ENCODE measurements around the gene FZR1. TPM values are rescaled to one million over a fixed set of nuclear protein-coding genes. Genes with fewer than 3 reads are reported as not detected.

The FZR1 gene
- total RNA-seq, 1 experiment from 2014 or later: 59.1 TPM

DNA sequence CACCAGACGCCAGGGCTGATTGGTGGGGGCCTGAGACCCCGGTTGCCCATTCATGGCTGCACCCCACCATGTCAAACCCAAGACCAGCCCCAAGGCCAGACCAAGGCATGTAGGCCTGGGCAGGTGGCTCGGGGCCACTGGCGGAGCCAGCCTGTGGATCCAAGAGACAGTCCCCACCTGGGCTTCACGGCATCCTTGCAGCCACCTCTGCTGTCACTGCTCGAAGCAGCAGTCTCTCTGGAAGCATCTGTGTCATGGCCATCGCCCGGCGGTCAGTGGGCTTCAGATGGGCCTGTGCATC lies 29.1 kb downstream of the FZR1 start:
- no peaks in the 10 kb centered on the region for H3K27me3 Mint-ChIP-seq (ENCODE audit: insufficient read depth, unreplicated experiment)
- no peaks in the 10 kb centered on the region for H3K9me3 Mint-ChIP-seq (ENCODE audit: unreplicated experiment)
- no peak overlapping the region for H3K27ac Mint-ChIP-seq (ENCODE audit: unreplicated experiment)
- DNase-seq: no peak
- Histone ChIP-seq H3K4me1 (no peaks in the 10 kb centered on the region), H3K4me3 (ENCODE audit: low read depth, low read length) (no peak overlapping the region), H3K27me3 (replicated peaks; ENCODE audit: control insufficient read depth, insufficient read depth, low read length) (no peaks in the 10 kb centered on the region), H3K36me3 (ENCODE audit: control insufficient read depth, insufficient read depth, low read length) (no peaks in the 10 kb centered on the region), H3K9me3 (no peaks in the 10 kb centered on the region)
- CTCF ChIA-PET: interaction anchor here (1.6 kb wide), 1 partner anchor 10 kb away, joined by 5 read pairs; no protein-coding TSS in a partner anchor
- no peaks in the 10 kb centered on the region for H3K4me1 Mint-ChIP-seq (ENCODE audit: low read depth, unreplicated experiment)
- BruUV-seq (replicated peaks): no TSS peak
- POLR2A ChIA-PET: no interaction called here
- peaks cover 64% of the 10 kb centered on the region for H3K36me3 Mint-ChIP-seq (ENCODE audit: insufficient read depth, unreplicated experiment)
- TF ChIP-seq, protein P1, sequence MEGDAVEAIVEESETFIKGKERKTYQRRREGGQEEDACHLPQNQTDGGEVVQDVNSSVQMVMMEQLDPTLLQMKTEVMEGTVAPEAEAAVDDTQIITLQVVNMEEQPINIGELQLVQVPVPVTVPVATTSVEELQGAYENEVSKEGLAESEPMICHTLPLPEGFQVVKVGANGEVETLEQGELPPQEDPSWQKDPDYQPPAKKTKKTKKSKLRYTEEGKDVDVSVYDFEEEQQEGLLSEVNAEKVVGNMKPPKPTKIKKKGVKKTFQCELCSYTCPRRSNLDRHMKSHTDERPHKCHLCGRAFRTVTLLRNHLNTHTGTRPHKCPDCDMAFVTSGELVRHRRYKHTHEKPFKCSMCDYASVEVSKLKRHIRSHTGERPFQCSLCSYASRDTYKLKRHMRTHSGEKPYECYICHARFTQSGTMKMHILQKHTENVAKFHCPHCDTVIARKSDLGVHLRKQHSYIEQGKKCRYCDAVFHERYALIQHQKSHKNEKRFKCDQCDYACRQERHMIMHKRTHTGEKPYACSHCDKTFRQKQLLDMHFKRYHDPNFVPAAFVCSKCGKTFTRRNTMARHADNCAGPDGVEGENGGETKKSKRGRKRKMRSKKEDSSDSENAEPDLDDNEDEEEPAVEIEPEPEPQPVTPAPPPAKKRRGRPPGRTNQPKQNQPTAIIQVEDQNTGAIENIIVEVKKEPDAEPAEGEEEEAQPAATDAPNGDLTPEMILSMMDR (IDR thresholded peaks at IDR 0.05; ENCODE audit: insufficient read depth in 1 of 2, low read depth in 1 of 2, low read length in 1 of 2, severe bottlenecking in 1 of 2, unreplicated experiment in 1 of 2): no peak
- intact Hi-C loops (cut with micrococcal nuclease; ENCODE audit: unreplicated experiment): no loop called here
- no peak overlapping the region for H3K4me3 Mint-ChIP-seq (ENCODE audit: unreplicated experiment)

DNA sequence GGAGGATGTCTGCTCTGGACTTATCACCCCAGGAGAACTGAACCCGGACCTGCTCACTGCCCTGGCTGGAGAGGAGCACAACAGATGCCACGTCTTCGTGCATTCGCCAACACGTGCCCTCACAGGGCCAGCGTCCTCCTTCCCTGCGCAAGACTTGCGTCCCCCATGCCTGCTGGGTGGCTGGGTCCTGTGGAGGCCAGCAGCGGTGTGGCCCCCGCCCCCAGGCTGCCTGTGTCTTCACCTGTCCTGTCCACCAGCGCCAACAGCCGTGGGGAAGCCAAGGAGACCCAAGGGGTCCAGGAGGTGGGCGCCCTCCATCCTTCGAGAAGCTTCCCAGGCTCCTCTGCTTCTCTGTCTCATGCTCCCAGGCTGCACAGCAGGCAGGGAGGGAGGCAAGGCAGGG lies 29.5 kb downstream of the FZR1 start:
- Histone ChIP-seq H3K4me3 (ENCODE audit: low read depth, low read length) (no peak overlapping the region), H3K36me3 (ENCODE audit: control insufficient read depth, insufficient read depth, low read length) (no peaks in the 10 kb centered on the region), H3K27me3 (replicated peaks; ENCODE audit: control insufficient read depth, insufficient read depth, low read length) (no peaks in the 10 kb centered on the region), H3K9me3 (no peaks in the 10 kb centered on the region), H3K4me1 (no peaks in the 10 kb centered on the region)
- intact Hi-C loops (cut with micrococcal nuclease; ENCODE audit: unreplicated experiment): no loop called here
- CTCF ChIA-PET: interaction anchor here (1.6 kb wide), 1 partner anchor 10 kb away, joined by 5 read pairs; no protein-coding TSS in a partner anchor
- no peak overlapping the region for H3K27ac Mint-ChIP-seq (ENCODE audit: unreplicated experiment)
- POLR2A ChIA-PET: no interaction called here
- no peak overlapping the region for H3K4me3 Mint-ChIP-seq (ENCODE audit: unreplicated experiment)
- H3K4me1 Mint-ChIP-seq (ENCODE audit: low read depth, unreplicated experiment): no peaks in the 10 kb centered on the region
- H3K36me3 Mint-ChIP-seq (ENCODE audit: insufficient read depth, unreplicated experiment): peaks cover 64% of the 10 kb centered on the region
- TF ChIP-seq, protein P1 (IDR thresholded peaks at IDR 0.05; ENCODE audit: insufficient read depth in 1 of 2, low read depth in 1 of 2, low read length in 1 of 2, severe bottlenecking in 1 of 2, unreplicated experiment in 1 of 2): no peak
- H3K9me3 Mint-ChIP-seq (ENCODE audit: unreplicated experiment): no peaks in the 10 kb centered on the region
- H3K27me3 Mint-ChIP-seq (ENCODE audit: insufficient read depth, unreplicated experiment): no peaks in the 10 kb centered on the region
- no TSS peak for BruUV-seq (replicated peaks)
- DNase-seq: no peak

- Histone ChIP-seq H3K9me3 (no peaks in the 10 kb centered on the region), H3K4me1 (no peaks in the 10 kb centered on the region), H3K4me3 (ENCODE audit: low read depth, low read length) (no peak overlapping the region), H3K36me3 (ENCODE audit: control insufficient read depth, insufficient read depth, low read length) (no peaks in the 10 kb centered on the region), H3K27me3 (replicated peaks; ENCODE audit: control insufficient read depth, insufficient read depth, low read length) (no peaks in the 10 kb centered on the region)
- intact Hi-C loops (cut with micrococcal nuclease; ENCODE audit: unreplicated experiment): no loop called here
- CTCF ChIA-PET: interaction anchor here (1.6 kb wide), 1 partner anchor 9 kb away, joined by 5 read pairs; no protein-coding TSS in a partner anchor
- no TSS peak for BruUV-seq (replicated peaks)
- H3K4me1 Mint-ChIP-seq (ENCODE audit: low read depth, unreplicated experiment): no peaks in the 10 kb centered on the region
- no peak for DNase-seq
- H3K36me3 Mint-ChIP-seq (ENCODE audit: insufficient read depth, unreplicated experiment): peaks cover 64% of the 10 kb centered on the region
- TF ChIP-seq, protein P1 (IDR thresholded peaks at IDR 0.05; ENCODE audit: insufficient read depth in 1 of 2, low read depth in 1 of 2, low read length in 1 of 2, severe bottlenecking in 1 of 2, unreplicated experiment in 1 of 2): no peak
- POLR2A ChIA-PET: no interaction called here
- H3K27me3 Mint-ChIP-seq (ENCODE audit: insufficient read depth, unreplicated experiment): no peaks in the 10 kb centered on the region
- no peak overlapping the region for H3K27ac Mint-ChIP-seq (ENCODE audit: unreplicated experiment)
- H3K4me3 Mint-ChIP-seq (ENCODE audit: unreplicated experiment): no peak overlapping the region
- no peaks in the 10 kb centered on the region for H3K9me3 Mint-ChIP-seq (ENCODE audit: unreplicated experiment)
These were observed 29.9 kb downstream of the FZR1 start for GRCh38 chr19:3535981-3536380.

Data from Caco-2 (cell line).